ENCODE results near the gene MYCBP. TPM values are rescaled to one million over a fixed set of nuclear protein-coding genes. Genes with fewer than 3 reads are reported as not detected.
A peak's percentile ranks its signal among the peaks of the same experiment; 100 is the strongest.

Gene MYCBP
- total and polyA plus RNA-seq, 2 of the 13 experiments (the other 11 are each of a cell fraction or from before 2014, with no cell fraction given): 11.4 to 30.4 TPM

GRCh38 chr1:38891753-38892152 is 18.6 kb upstream of the MYCBP start (continued):
- TF ChIP-seq STAG1 (CRISPR knock-in tag; IDR thresholded peaks at IDR 0.05) (peak; percentile 45; the same call in 1 of the 2 replicates), ZNF577 (CRISPR knock-in tag; IDR thresholded peaks at IDR 0.05; ENCODE audit: borderline replicate concordance, low read depth) (no peak), ZNF644 (CRISPR knock-in tag; IDR thresholded peaks at IDR 0.05; ENCODE audit: low read depth) (peak; percentile 32; the same call in 1 of the 2 replicates), ZNF530 (CRISPR knock-in tag; IDR thresholded peaks at IDR 0.05; ENCODE audit: low read depth) (no peak), KLF16 (CRISPR knock-in tag; IDR thresholded peaks at IDR 0.05) (no peak), FOXP1 (IDR thresholded peaks at IDR 0.05) (no peak), FOXP1 (CRISPR knock-in tag; IDR thresholded peaks at IDR 0.05) (0 out of 2 replicates have a peak, but pooled peaks have one; percentile 7), ARID3A (IDR thresholded peaks at IDR 0.05; ENCODE audit: low read depth, low read length) (no peak), CCDC6 (CRISPR knock-in tag; IDR thresholded peaks at IDR 0.05) (no peak), ZNF296 (CRISPR knock-in tag; conservative IDR thresholded peaks at IDR 0.05) (no peak), ESRRA (CRISPR knock-in tag; IDR thresholded peaks at IDR 0.05; ENCODE audit: low read depth) (no peak), TOE1 (CRISPR knock-in tag; IDR thresholded peaks at IDR 0.05) (no peak), FOXA3 (CRISPR knock-in tag; IDR thresholded peaks at IDR 0.05) (peak; percentile 59), LBX2 (CRISPR knock-in tag; IDR thresholded peaks at IDR 0.05; ENCODE audit: borderline replicate concordance) (no peak), SRSF1 (optimal IDR thresholded peaks at IDR 0.05; ENCODE audit: low read depth, low read length) (no peak), ATF1 (CRISPR knock-in tag; IDR thresholded peaks at IDR 0.05) (no peak), PATZ1 (CRISPR knock-in tag; IDR thresholded peaks at IDR 0.05) (peak; percentile 14; the same call in 1 of the 2 replicates), ZNF563 (CRISPR knock-in tag; IDR thresholded peaks at IDR 0.05) (no peak), GZF1 (CRISPR knock-in tag; IDR thresholded peaks at IDR 0.05) (no peak), PHF20 (CRISPR knock-in tag; IDR thresholded peaks at IDR 0.05) (no peak), ZNF576 (CRISPR knock-in tag; IDR thresholded peaks at IDR 0.05) (no peak), SSRP1 (CRISPR knock-in tag; IDR thresholded peaks at IDR 0.05) (no peak), ZFX (CRISPR knock-in tag; IDR thresholded peaks at IDR 0.05; ENCODE audit: low read depth) (0 out of 2 replicates have a peak, but pooled peaks have one; percentile 17), MAX (IDR thresholded peaks at IDR 0.05) (peak; percentile 26; the same call in 1 of the 2 replicates), ZNF615 (CRISPR knock-in tag; IDR thresholded peaks at IDR 0.05; ENCODE audit: borderline replicate concordance) (no peak), CTCF (CRISPR knock-in tag; IDR thresholded peaks at IDR 0.05) (peak; percentile 59)

Measured in HepG2 (cell line).